GM10266 (cell line): ENCODE data around the gene FAM228B.

Experiments
- DNase-seq: peaks from one replicate; pipeline ENCODE4 v3.0.0; 2012; ENCODE audit errors: extremely low spot score
- CTCF ChIP-seq: IDR thresholded peaks from 2 replicates; pipeline ENCODE4 v1.5.1; 2012; ENCODE audit warnings: mild to moderate bottlenecking, low read depth; ENCODE audit not compliant: control insufficient read depth, insufficient read depth; ENCODE audit errors: missing control alignments

FAM228B gene

GRCh38 chr2:24147364-24147763 lies 24.1 kb downstream of the FAM228B start:
- DNase-seq = no peak
- no peak for TF ChIP-seq CTCF

GRCh38 chr2:24152413-24153197 lies 29.3 kb downstream of the FAM228B start:
- no peak for DNase-seq
- TF ChIP-seq CTCF = no peak

- TF ChIP-seq CTCF = no peak
- DNase-seq = no peak
Measured at GRCh38 chr2:24153478-24153877, 30.2 kb downstream of the FAM228B start.

GRCh38 chr2:24158131-24158530 lies 34.9 kb downstream of the FAM228B start:
- no peak for DNase-seq

GRCh38 chr2:24159708-24160107 lies 36.4 kb downstream of the FAM228B start:
- no peak for TF ChIP-seq CTCF

More at GRCh38 chr2:24158131-24158530, 34.9 kb downstream of the FAM228B start:
- TF ChIP-seq CTCF = no peak

GRCh38 chr2:24160761-24161160 lies 37.5 kb downstream of the FAM228B start:
- TF ChIP-seq CTCF = no peak
- DNase-seq = no peak

More at GRCh38 chr2:24159708-24160107, 36.4 kb downstream of the FAM228B start:
- no peak for DNase-seq

GRCh38 chr2:24162494-24162893 lies 39.2 kb downstream of the FAM228B start:
- no peak for TF ChIP-seq CTCF

More at GRCh38 chr2:24162494-24162893, 39.2 kb downstream of the FAM228B start:
- DNase-seq = no peak
